SK-N-SH (cell line): ENCODE data around the gene TRAK1. TPM values are rescaled to one million over a fixed set of nuclear protein-coding genes. Genes with fewer than 3 reads are reported as not detected.

Experiments used
- CTCF ChIA-PET: fragments of 300-600, 350-600 bp; formaldehyde crosslinking; extraction: SDS; loops from one replicate; lab custom pipeline; 2021; lab: Yijun Ruan, JAX
- POLR2A ChIA-PET: fragments of 350-600 bp; sonication (Branson Sonifier 250); formaldehyde crosslinking; extraction: SDS; loops from one replicate; lab custom pipeline; 2020; ENCODE audit warnings: antibody characterized with exemption, inconsistent platforms; lab: Yijun Ruan, JAX
- DNase-seq: peaks from one replicate; pipeline ENCODE4 v3.0.0; 2012
- H2AFZ ChIP-seq: fragments of 200-600 bp; sonication (generic); 2 replicates; pipeline ENCODE4 v1.8.1; 2016; ENCODE audit warnings: antibody characterized with exemption, mild to moderate bottlenecking, low read depth
- H3F3A ChIP-seq: fragments of 200-600 bp; sonication (generic); replicated peaks from 2 replicates; pipeline ENCODE3; 2016; ENCODE audit warnings: antibody characterized with exemption, mild to moderate bottlenecking; ENCODE audit not compliant: insufficient read depth
- H3K27ac ChIP-seq, 2 experiments: fragments of 200-500 bp in 1 of 2; fragments of 200-600 bp in 1 of 2; sonication (Bioruptor generic) in 1 of 2; sonication (generic), shearing (Covaris generic) in 1 of 2; 2 replicates each; pipeline versions ENCODE4 v1.5.1 to v1.6.1; 2014 to 2016; ENCODE audit warnings: low read depth in 2 of 2, inconsistent platforms in 1 of 2, low read length in 1 of 2, mild to moderate bottlenecking in 1 of 2, mixed read lengths in 1 of 2
- H3K27me3 ChIP-seq: fragments of 200-600 bp; sonication (generic), shearing (Covaris generic); 2 replicates; pipeline ENCODE4 v1.6.1; 2016; ENCODE audit warnings: mixed run types; ENCODE audit not compliant: insufficient read depth
- H3K36me3 ChIP-seq, 2 experiments: fragments of 200-500 bp in 1 of 2; fragments of 200-600 bp in 1 of 2; sonication (Bioruptor generic) in 1 of 2; sonication (generic) in 1 of 2; replicated peaks in 1 of 2; 2 replicates each; pipeline versions ENCODE3 to v1.5.1; 2014 to 2016; ENCODE audit warnings: low read length in 1 of 2, mild to moderate bottlenecking in 1 of 2; ENCODE audit not compliant: insufficient read depth in 2 of 2, control insufficient read depth in 1 of 2
- H3K4me1 ChIP-seq, 2 experiments: fragments of 200-500 bp in 1 of 2; fragments of 200-600 bp in 1 of 2; sonication (Bioruptor generic) in 1 of 2; sonication (generic), shearing (Covaris generic) in 1 of 2; 2 replicates each; pipeline versions ENCODE4 v1.5.1 to v1.6.1; 2014 to 2016; ENCODE audit warnings: low read depth in 1 of 2, low read length in 1 of 2, mixed run types in 1 of 2; ENCODE audit not compliant: insufficient read depth in 2 of 2, control insufficient read depth in 1 of 2
- H3K4me2 ChIP-seq: fragments of 200-600 bp; sonication (generic), shearing (Covaris generic); 2 replicates; pipeline ENCODE4 v1.6.1; 2017; ENCODE audit warnings: mixed run types
- H3K4me3 ChIP-seq, 2 experiments: fragments of 200-500 bp in 1 of 2; fragments of 200-600 bp in 1 of 2; sonication (Bioruptor generic) in 1 of 2; sonication (generic), shearing (Covaris generic) in 1 of 2; 2 replicates each; pipeline versions ENCODE4 v1.5.1 to v1.8.1; 2014 to 2016; ENCODE audit warnings: low read depth in 2 of 2, inconsistent platforms in 1 of 2, low read length in 1 of 2, mild to moderate bottlenecking in 1 of 2, mixed read lengths in 1 of 2, moderate library complexity in 1 of 2
- H3K79me2 ChIP-seq: fragments of 200-600 bp; sonication (generic); 2 replicates; pipeline ENCODE4 v1.8.1; 2017; ENCODE audit warnings: mild to moderate bottlenecking; ENCODE audit not compliant: insufficient read depth
- H3K9ac ChIP-seq: fragments of 200-600 bp; sonication (generic); 2 replicates; pipeline ENCODE4 v1.6.1; 2017; ENCODE audit warnings: mixed run types
- H3K9me2 ChIP-seq: fragments of 200-600 bp; sonication (generic); 2 replicates; pipeline ENCODE4 v1.6.1; 2017; ENCODE audit warnings: mixed run types
- H3K9me3 ChIP-seq: fragments of 200-600 bp; sonication (generic); 2 replicates; pipeline ENCODE4 v1.6.1; 2017; ENCODE audit warnings: mixed run types, mild to moderate bottlenecking, moderate library complexity
- H4K20me1 ChIP-seq: fragments of 200-600 bp; sonication (generic); 2 replicates; pipeline ENCODE4 v1.6.1; 2017; ENCODE audit warnings: mild to moderate bottlenecking, mixed run types; ENCODE audit not compliant: insufficient read depth
- EZH2phosphoT487 ChIP-seq: fragments of 200-600 bp; sonication (generic); IDR thresholded peaks from 2 replicates; pipeline ENCODE4 v1.6.1; 2017; ENCODE audit warnings: low read depth, mixed run types, mild to moderate bottlenecking, antibody characterized with exemption, moderate library complexity, borderline replicate concordance
- FOSL2 ChIP-seq: IDR thresholded peaks from 2 replicates; pipeline ENCODE4 v1.4.0; 2012; ENCODE audit warnings: low read depth, mild to moderate bottlenecking, moderate library complexity, borderline replicate concordance
- FOXJ3 ChIP-seq: sonication (generic); formaldehyde crosslinking; IDR thresholded peaks from 2 replicates; pipeline ENCODE4 v1.5.1; 2020; ENCODE audit warnings: mild to moderate bottlenecking, missing genetic modification reagents
- FOXM1 ChIP-seq: IDR thresholded peaks from 2 replicates; pipeline ENCODE4 v1.4.0; 2012; ENCODE audit warnings: low read depth, mild to moderate bottlenecking
- GABPA ChIP-seq: IDR thresholded peaks from 2 replicates; pipeline ENCODE4 v1.4.0; 2012; ENCODE audit warnings: low read depth, mild to moderate bottlenecking
- GATA2 ChIP-seq: sonication (generic); formaldehyde crosslinking; IDR thresholded peaks from 2 replicates; pipeline ENCODE4 v1.5.0; 2020; ENCODE audit warnings: mild to moderate bottlenecking, missing genetic modification reagents
- JUND ChIP-seq: IDR thresholded peaks from 2 replicates; pipeline ENCODE4 v1.4.0; 2012
- MEF2A ChIP-seq: IDR thresholded peaks from 2 replicates; pipeline ENCODE4 v1.4.0; 2012; ENCODE audit warnings: low read depth, borderline replicate concordance
- NFIC ChIP-seq: IDR thresholded peaks from 2 replicates; pipeline ENCODE4 v1.4.0; 2012; ENCODE audit warnings: borderline replicate concordance
- RCOR1 ChIP-seq: fragments of 150-350 bp; IDR thresholded peaks from 2 replicates; pipeline ENCODE4 v1.6.1; 2017; ENCODE audit warnings: antibody characterized with exemption, low read length
- REST ChIP-seq: IDR thresholded peaks from 2 replicates; pipeline ENCODE4 v1.6.1; 2012; ENCODE audit warnings: mild to moderate bottlenecking, low read depth, low read length, moderate library complexity
- TEAD4 ChIP-seq: IDR thresholded peaks from 2 replicates; pipeline ENCODE4 v1.4.0; 2012; ENCODE audit warnings: mild to moderate bottlenecking, borderline replicate concordance; ENCODE audit not compliant: insufficient read depth
- ZBTB33 ChIP-seq: IDR thresholded peaks from 2 replicates; pipeline ENCODE4 v1.4.0; 2012; ENCODE audit warnings: low read depth, borderline replicate concordance
- WGBS: methylation state at CpG from one replicate; pipeline ENCODE4 v1.1.6; 2017; ENCODE audit warnings: low lambda C conversion rate; 5-methylcytosine and 5-hydroxymethylcytosine counted together
- polyA plus RNA-seq, 3 experiments: library from polyadenylated mRNA; depleted of rRNA; stranded (reverse); fragments of >200 nt; gene quantifications; 2 replicates each; pipeline ENCODE4 v1.2.3, GENCODE V29; 2012

The TRAK1 gene
- polyA plus RNA-seq, 1 of the 3 experiments (the other 2 are of a cell fraction), result 12.5 TPM

- Histone ChIP-seq H3K4me1 (peaks cover 0 to 10% of the 10 kb centered on the region in 2 experiments; a peak in 2 of 4 replicates), H2AFZ (no peak overlapping the region), H3K27me3 (no peaks in the 10 kb centered on the region), H3K27ac (no peak overlapping the region), H3K9ac (no peak overlapping the region), H3K4me2 (no peak overlapping the region), H3K4me3 (no peak overlapping the region), H3K9me2 (no peaks in the 10 kb centered on the region), H3K9me3 (no peaks in the 10 kb centered on the region), H3K36me3 (no peaks in the 10 kb centered on the region), H4K20me1 (no peaks in the 10 kb centered on the region), H3F3A (peaks cover 3% of the 10 kb centered on the region), H3K79me2 (no peaks in the 10 kb centered on the region)
- WGBS, result 87% methylated on average over 3 of the region's 3 CpGs
- POLR2A ChIA-PET, result no interaction called here
- no peak for TF ChIP-seq JUND
- TF ChIP-seq TEAD4, result no peak
- TF ChIP-seq GATA2 (CRISPR knock-in tag), result no peak
- TF ChIP-seq REST, result no peak
- no peak for TF ChIP-seq FOXM1
- TF ChIP-seq ZBTB33, result no peak
- no peak for TF ChIP-seq NFIC
- TF ChIP-seq MEF2A, result no peak
- no peak for TF ChIP-seq GABPA
- no peak for TF ChIP-seq RCOR1
- TF ChIP-seq FOSL2, result no peak
- TF ChIP-seq EZH2phosphoT487, result no peak
- TF ChIP-seq FOXJ3 (CRISPR knock-in tag), result no peak
- CTCF ChIA-PET, result interaction anchor here (3.0 kb wide), 1 partner anchor 19 kb away, joined by 27 read pairs; no protein-coding TSS in a partner anchor
- no peak for DNase-seq
Measured at GRCh38 chr3:42172047-42172654, 81.0 kb downstream of the TRAK1 start.
